IMR-90 (cell line): ENCODE data around the gene UBR4. TPM values are rescaled to one million over a fixed set of nuclear protein-coding genes. Genes with fewer than 3 reads are reported as not detected.

Experiments
- ATAC-seq: fragments of 200-7000 bp; cut with Tn5 transposase; 2 replicates; pipeline ENCODE4 v1.9.1; 2020; ENCODE audit warnings: low read depth, mild to moderate bottlenecking, moderate library complexity
- BruUV-seq: library from RNA; stranded (reverse); fragments of 400-500 nt; replicated peaks from 2 replicates; lab custom pipeline; 2021; lab: Mats Ljungman, UMichigan
- CTCF ChIA-PET: fragments of 300-600 bp; formaldehyde crosslinking; extraction: SDS; loops from one replicate; lab custom pipeline; 2021; ENCODE audit warnings: antibody characterized with exemption; lab: Yijun Ruan, JAX
- POLR2A ChIA-PET: fragments of 300-600 bp; sonication (Branson Sonifier 250); formaldehyde crosslinking; loops from one replicate; lab custom pipeline; 2022; ENCODE audit warnings: antibody characterized with exemption; ENCODE audit not compliant: unreplicated experiment; lab: Charles Lee
- DNase-seq: peaks from one replicate; pipeline ENCODE4 v3.0.0; 2013
- H2AFZ ChIP-seq: replicated peaks from 2 replicates; pipeline ENCODE3; 2013; ENCODE audit warnings: low read length, mild to moderate bottlenecking; ENCODE audit not compliant: poor library complexity
- H2AK5ac ChIP-seq: 2 replicates; pipeline ENCODE4 v1.6.1; 2013; ENCODE audit warnings: low read depth, low read length, inconsistent platforms
- H2AK9ac ChIP-seq: replicated peaks from 2 replicates; pipeline ENCODE3; 2013; ENCODE audit warnings: mild to moderate bottlenecking, low read depth, low read length, moderate library complexity; ENCODE audit not compliant: poor library complexity
- H2BK120ac ChIP-seq: 2 replicates; pipeline ENCODE4 v1.6.1; 2013; ENCODE audit warnings: low read depth, low read length, inconsistent platforms
- H2BK15ac ChIP-seq: 3 replicates; pipeline ENCODE4 v1.6.1; 2013; ENCODE audit warnings: low read depth, low read length, inconsistent platforms
- H2BK20ac ChIP-seq: 2 replicates; pipeline ENCODE4 v1.6.1; 2013; ENCODE audit warnings: low read depth, mild to moderate bottlenecking, inconsistent platforms, low read length, moderate library complexity
- H2BK5ac ChIP-seq: 2 replicates; pipeline ENCODE4 v1.6.1; 2013; ENCODE audit warnings: mild to moderate bottlenecking, low read depth, low read length, inconsistent platforms; ENCODE audit not compliant: poor library complexity, severe bottlenecking
- H3K14ac ChIP-seq: replicated peaks from 2 replicates; pipeline ENCODE4 v1.6.1; 2013; ENCODE audit warnings: low read depth, low read length, inconsistent platforms
- H3K18ac ChIP-seq: 2 replicates; pipeline ENCODE4 v1.6.1; 2013; ENCODE audit warnings: low read depth, low read length, control low read depth
- H3K23ac ChIP-seq: 2 replicates; pipeline ENCODE4 v1.6.1; 2013; ENCODE audit warnings: low read depth, low read length, inconsistent platforms
- H3K27ac ChIP-seq: 2 replicates; pipeline ENCODE4 v1.5.1; 2013; ENCODE audit warnings: mild to moderate bottlenecking, control low read depth, low read length; ENCODE audit not compliant: insufficient read depth
- H3K27me3 ChIP-seq: 2 replicates; pipeline ENCODE4 v1.6.1; 2013; ENCODE audit warnings: low read length; ENCODE audit not compliant: control insufficient read depth, insufficient read depth
- H3K36me3 ChIP-seq: 2 replicates; pipeline ENCODE4 v1.6.1; 2013; ENCODE audit warnings: low read length, mixed read lengths; ENCODE audit not compliant: control insufficient read depth, insufficient read depth
- H3K4ac ChIP-seq: 2 replicates; pipeline ENCODE4 v1.6.1; 2013; ENCODE audit warnings: low read depth, low read length, inconsistent platforms
- H3K4me1 ChIP-seq: 2 replicates; pipeline ENCODE4 v1.6.1; 2013; ENCODE audit warnings: low read length, mixed read lengths; ENCODE audit not compliant: control insufficient read depth, insufficient read depth
- H3K4me2 ChIP-seq: 2 replicates; pipeline ENCODE4 v1.6.1; 2013; ENCODE audit warnings: low read depth, mild to moderate bottlenecking, control low read depth, low read length, moderate library complexity
- H3K4me3 ChIP-seq: 2 replicates; pipeline ENCODE4 v1.5.1; 2013; ENCODE audit warnings: low read depth, mild to moderate bottlenecking, control low read depth, low read length, moderate library complexity; ENCODE audit not compliant: insufficient read depth
- H3K56ac ChIP-seq: 2 replicates; pipeline ENCODE4 v1.6.1; 2013; ENCODE audit warnings: low read length, inconsistent platforms; ENCODE audit not compliant: insufficient read depth; ENCODE audit errors: extremely low read depth
- H3K79me1 ChIP-seq, 2 experiments: 2 replicates each; pipeline ENCODE4 v1.6.1; 2013; ENCODE audit warnings: low read length in 2 of 2, inconsistent platforms in 1 of 2, low read depth in 1 of 2
- H3K9ac ChIP-seq: 2 replicates; pipeline ENCODE4 v1.6.1; 2013; ENCODE audit warnings: low read depth, low read length, control low read depth
- H3K9me1 ChIP-seq: 2 replicates; pipeline ENCODE4 v1.6.1; 2013; ENCODE audit warnings: low read length, inconsistent platforms; ENCODE audit not compliant: insufficient read depth
- H3K9me3 ChIP-seq: 2 replicates; pipeline ENCODE4 v1.6.1; 2013; ENCODE audit warnings: low read length; ENCODE audit not compliant: control insufficient read depth, insufficient read depth
- H4K20me1 ChIP-seq: 2 replicates; pipeline ENCODE4 v1.6.1; 2013; ENCODE audit warnings: low read length, inconsistent platforms; ENCODE audit not compliant: insufficient read depth
- H4K5ac ChIP-seq: 2 replicates; pipeline ENCODE4 v1.6.1; 2013; ENCODE audit warnings: mild to moderate bottlenecking, low read depth, low read length, control low read depth
- H4K8ac ChIP-seq, 2 experiments: 2 replicates each; pipeline ENCODE4 v1.6.1; 2013; ENCODE audit warnings: low read depth in 2 of 2, low read length in 2 of 2, control low read depth in 1 of 2, inconsistent platforms in 1 of 2
- H4K91ac ChIP-seq: 2 replicates; pipeline ENCODE4 v1.6.1; 2013; ENCODE audit warnings: low read depth, low read length, inconsistent platforms; ENCODE audit not compliant: insufficient read depth
- CEBPB ChIP-seq: IDR thresholded peaks from 2 replicates; pipeline ENCODE4 v1.6.1; 2012; ENCODE audit warnings: low read depth, low read length, improper control_type of control experiment
- CHD1 ChIP-seq: IDR thresholded peaks from 2 replicates; pipeline ENCODE4 v1.6.1; 2012; ENCODE audit warnings: low read depth, low read length, improper control_type of control experiment
- FOS ChIP-seq: fragments of 150-350 bp; IDR thresholded peaks from 2 replicates; pipeline ENCODE4 v1.6.1; 2016; ENCODE audit warnings: low read depth, low read length
- MAFK ChIP-seq: IDR thresholded peaks from 2 replicates; pipeline ENCODE4 v1.6.1; 2012; ENCODE audit warnings: low read depth, low read length, improper control_type of control experiment
- MAZ ChIP-seq: IDR thresholded peaks from 2 replicates; pipeline ENCODE4 v1.6.1; 2012; ENCODE audit warnings: low read depth, mild to moderate bottlenecking, low read length, improper control_type of control experiment, moderate library complexity, borderline replicate concordance
- MXI1 ChIP-seq: IDR thresholded peaks from 2 replicates; pipeline ENCODE4 v1.6.1; 2012; ENCODE audit warnings: low read depth, mild to moderate bottlenecking, low read length, moderate library complexity, borderline replicate concordance
- NFE2L2 ChIP-seq: fragments of 150-350 bp; IDR thresholded peaks from 2 replicates; pipeline ENCODE4 v1.6.1; 2016; ENCODE audit warnings: low read depth, mild to moderate bottlenecking, low read length
- POLR2A ChIP-seq: IDR thresholded peaks from 2 replicates; pipeline ENCODE4 v1.6.1; 2012; ENCODE audit warnings: mild to moderate bottlenecking, low read depth, low read length
- RAD21 ChIP-seq: IDR thresholded peaks from 2 replicates; pipeline ENCODE4 v1.6.1; 2012; ENCODE audit warnings: low read length, improper control_type of control experiment
- RCOR1 ChIP-seq: IDR thresholded peaks from 2 replicates; pipeline ENCODE4 v1.6.1; 2012; ENCODE audit warnings: mild to moderate bottlenecking, low read length, improper control_type of control experiment; ENCODE audit not compliant: insufficient replicate concordance
- RFX5 ChIP-seq: IDR thresholded peaks from 2 replicates; pipeline ENCODE4 v1.8.0; 2012; ENCODE audit warnings: low read depth, mild to moderate bottlenecking, low read length, moderate library complexity
- SMC3 ChIP-seq: fragments of 150-350 bp; IDR thresholded peaks from 2 replicates; pipeline ENCODE4 v1.6.1; 2016; ENCODE audit warnings: low read depth, mild to moderate bottlenecking, antibody characterized with exemption, low read length, moderate library complexity
- USF2 ChIP-seq: fragments of 150-350 bp; IDR thresholded peaks from 2 replicates; pipeline ENCODE4 v1.6.1; 2017; ENCODE audit warnings: mild to moderate bottlenecking, antibody characterized with exemption, low read length, low read depth
- WGBS, 2 experiments: methylation state at CpG; one replicate each; pipeline versions ENCODE4 v1.1.5 to v1.1.7; 2013; ENCODE audit warnings: missing lambda C conversion rate in 2 of 2; ENCODE audit not compliant: insufficient read length in 1 of 2; ENCODE audit errors: extremely low coverage in 2 of 2; 5-methylcytosine and 5-hydroxymethylcytosine counted together
- dilution Hi-C: fragments of 300-500 bp; cut with HindIII; formaldehyde crosslinking; loops from one replicate; pipeline ENCODE4 v1.14.3; 2018; ENCODE audit warnings: low sequenced_read_pairs; ENCODE audit not compliant: unreplicated experiment
- in situ Hi-C: fragments of 300-500 bp; cut with MboI; formaldehyde crosslinking; loops from 3 replicates; pipeline ENCODE4 v1.14.3; 2019; ENCODE audit warnings: low sequenced_read_pairs, inconsistent platforms, mixed read lengths
- intact Hi-C: fragments of 100-400 bp; cut with micrococcal nuclease; formaldehyde crosslinking; loops from 2 replicates; pipeline ENCODE4 v1.10.0; 2022
- polyA plus RNA-seq, 3 experiments: library from polyadenylated mRNA; depleted of rRNA; stranded (reverse); fragments of >200 nt; gene quantifications; 2 replicates each; pipeline ENCODE4 v1.2.3, GENCODE V29; 2012; ENCODE audit warnings: low replicate concordance in 1 of 3
- total RNA-seq: library from RNA; depleted of rRNA; stranded (reverse); fragments of >200 nt; gene quantifications from 2 replicates; pipeline ENCODE4 v1.2.3, GENCODE V29; 2012

Gene UBR4
- total and polyA plus RNA-seq, 2 of the 4 experiments (the other 2 are of a cell fraction) = 87.8 to 121 TPM

GRCh38 chr1:19178734-19179398, 31.2 kb downstream of the UBR4 start:
- no peak overlapping the region for H2BK5ac ChIP-seq
- H2AFZ ChIP-seq = no peak overlapping the region
- intact Hi-C loops = loop anchor here (2.0 kb wide), 1 partner anchor 62 kb away; no protein-coding TSS in a partner anchor
- H4K5ac ChIP-seq = no peak overlapping the region
- BruUV-seq = no TSS peak
- no peak overlapping the region for H3K4me3 ChIP-seq
- no peak overlapping the region for H3K14ac ChIP-seq
- peaks cover 25% of the 10 kb centered on the region for H4K20me1 ChIP-seq
- no peak overlapping the region for H2BK120ac ChIP-seq
- no peak overlapping the region for H3K56ac ChIP-seq
- H3K4ac ChIP-seq = no peak overlapping the region
- no peak overlapping the region for H3K9ac ChIP-seq
- H3K9me1 ChIP-seq = no peaks in the 10 kb centered on the region; the same call in 1 of the 2 replicates
- H3K4me2 ChIP-seq = no peak overlapping the region
- H3K79me1 ChIP-seq = peaks cover 41 to 56% of the 10 kb centered on the region in 2 experiments
- no peak overlapping the region for H3K23ac ChIP-seq
- H3K4me1 ChIP-seq = no peaks in the 10 kb centered on the region
- CTCF ChIA-PET = interaction anchor here (1.0 kb wide), 1 partner anchor 16 kb away, joined by 3 read pairs; no protein-coding TSS in a partner anchor
- H3K27ac ChIP-seq = no peak overlapping the region
- no peak for ATAC-seq
- POLR2A ChIA-PET = interaction anchor here (0.5 kb wide), 1 partner anchor 34 kb away, joined by 3 read pairs; no protein-coding TSS in a partner anchor
- no peak overlapping the region for H3K18ac ChIP-seq
- no peaks in the 10 kb centered on the region for H3K9me3 ChIP-seq
- no peak overlapping the region for H2AK5ac ChIP-seq
- no CpG with 5 or more reads among the region's 5 CpGs for WGBS, 2 experiments
- H3K27me3 ChIP-seq = no peaks in the 10 kb centered on the region
- H4K8ac ChIP-seq = no peak overlapping the region
- in situ Hi-C loops = no loop called here
- H2AK9ac ChIP-seq = no peak overlapping the region
- peaks cover 63% of the 10 kb centered on the region for H3K36me3 ChIP-seq
- no peak overlapping the region for H2BK20ac ChIP-seq
- DNase-seq = no peak
- no peak overlapping the region for H2BK15ac ChIP-seq
- H4K91ac ChIP-seq = no peak overlapping the region
- no peak for TF ChIP-seq RAD21
- TF ChIP-seq MXI1 = no peak
- TF ChIP-seq CEBPB = no peak
- no peak for TF ChIP-seq MAFK
- TF ChIP-seq USF2 = no peak
- no peak for TF ChIP-seq RFX5
- no peak for TF ChIP-seq SMC3
- no peak for TF ChIP-seq NFE2L2
- no peak for TF ChIP-seq MAZ
- no peak for TF ChIP-seq FOS
- no peak for TF ChIP-seq RCOR1
- no peak for TF ChIP-seq POLR2A
- TF ChIP-seq CHD1 = no peak
- dilution Hi-C loops = no loop called here
